HL-60 (cell line): ENCODE results near the gene MOCS3.
A peak's percentile ranks its signal among the peaks of the same experiment; 100 is the strongest.

ENCODE experiments used
- DNase-seq, 2 experiments: peaks; one replicate each; pipeline ENCODE4 v3.0.0-alpha.2; 2010 to 2020; ENCODE audit warnings: low read depth in 1 of 2, low spot score in 1 of 2
- H3K27ac ChIP-seq: fragments of 250-450 bp; sonication (Bioruptor Pico); replicated peaks from 2 replicates; pipeline ENCODE4 v1.5.1; 2020; ENCODE audit warnings: mild to moderate bottlenecking, moderate library complexity
- H3K27me3 ChIP-seq: fragments of 250-450 bp; sonication (Bioruptor Pico); 2 replicates; pipeline ENCODE4 v1.5.1; 2021; ENCODE audit warnings: mild to moderate bottlenecking, moderate library complexity; ENCODE audit not compliant: insufficient read depth, poor library complexity, severe bottlenecking
- H3K4me3 ChIP-seq: replicated peaks from 2 replicates; pipeline ENCODE4 v1.5.1; 2011; ENCODE audit warnings: mild to moderate bottlenecking, control low read depth, low read length; ENCODE audit not compliant: insufficient read depth
- GABPA ChIP-seq: IDR thresholded peaks from 2 replicates; pipeline ENCODE4 v1.6.1; 2012; ENCODE audit warnings: low read depth
- POLR2AphosphoS5 ChIP-seq: IDR thresholded peaks from 2 replicates; pipeline ENCODE4 v1.6.1; 2012; ENCODE audit warnings: low read depth
- SPI1 ChIP-seq: IDR thresholded peaks from 2 replicates; pipeline ENCODE4 v1.6.1; 2012; ENCODE audit warnings: low read depth, mild to moderate bottlenecking, borderline replicate concordance
- TF ChIP-seq, protein P1 (sequence below): IDR thresholded peaks from one replicate; pipeline ENCODE4 v1.5.1; 2011; ENCODE audit warnings: low read length, control low read depth, inconsistent platforms; ENCODE audit not compliant: insufficient read depth
- TF ChIP-seq, protein P2 (sequence below): IDR thresholded peaks from 2 replicates; pipeline ENCODE4 v1.6.1; 2012; ENCODE audit warnings: low read depth; ENCODE audit not compliant: insufficient replicate concordance

MOCS3 gene

DNA sequence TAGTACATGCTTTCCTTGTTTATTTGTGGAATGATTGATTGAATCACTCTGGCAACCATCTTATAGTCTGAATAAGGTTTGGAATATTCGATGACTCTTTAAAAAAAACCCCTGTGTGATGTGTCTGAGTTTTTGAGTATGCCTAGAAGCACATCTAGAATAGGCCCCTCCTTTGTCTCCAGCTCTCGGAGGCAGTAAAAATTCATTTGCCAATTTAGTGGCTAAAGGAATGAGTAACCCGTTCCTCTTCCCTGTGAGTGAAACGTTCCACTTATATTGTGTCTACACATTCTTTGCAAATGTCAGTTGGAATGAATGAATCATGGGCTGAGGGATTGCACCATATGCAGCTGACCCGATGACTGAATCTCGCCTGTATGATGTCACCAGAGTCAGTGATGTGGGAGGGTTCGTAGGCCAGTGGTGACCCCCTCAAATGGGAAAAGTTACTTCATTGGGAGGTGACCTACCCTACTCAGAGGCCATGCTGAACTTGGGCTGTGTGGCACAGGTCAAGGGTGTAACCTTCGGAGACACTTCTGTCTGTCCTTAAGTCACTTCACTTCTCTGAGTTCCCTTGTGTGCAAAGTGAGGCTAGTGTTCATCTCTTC lies 21.6 kb downstream of the MOCS3 start:
- TF ChIP-seq, protein P1, sequence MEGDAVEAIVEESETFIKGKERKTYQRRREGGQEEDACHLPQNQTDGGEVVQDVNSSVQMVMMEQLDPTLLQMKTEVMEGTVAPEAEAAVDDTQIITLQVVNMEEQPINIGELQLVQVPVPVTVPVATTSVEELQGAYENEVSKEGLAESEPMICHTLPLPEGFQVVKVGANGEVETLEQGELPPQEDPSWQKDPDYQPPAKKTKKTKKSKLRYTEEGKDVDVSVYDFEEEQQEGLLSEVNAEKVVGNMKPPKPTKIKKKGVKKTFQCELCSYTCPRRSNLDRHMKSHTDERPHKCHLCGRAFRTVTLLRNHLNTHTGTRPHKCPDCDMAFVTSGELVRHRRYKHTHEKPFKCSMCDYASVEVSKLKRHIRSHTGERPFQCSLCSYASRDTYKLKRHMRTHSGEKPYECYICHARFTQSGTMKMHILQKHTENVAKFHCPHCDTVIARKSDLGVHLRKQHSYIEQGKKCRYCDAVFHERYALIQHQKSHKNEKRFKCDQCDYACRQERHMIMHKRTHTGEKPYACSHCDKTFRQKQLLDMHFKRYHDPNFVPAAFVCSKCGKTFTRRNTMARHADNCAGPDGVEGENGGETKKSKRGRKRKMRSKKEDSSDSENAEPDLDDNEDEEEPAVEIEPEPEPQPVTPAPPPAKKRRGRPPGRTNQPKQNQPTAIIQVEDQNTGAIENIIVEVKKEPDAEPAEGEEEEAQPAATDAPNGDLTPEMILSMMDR: no peak
- no peak for TF ChIP-seq SPI1
- no peak for TF ChIP-seq GABPA
- TF ChIP-seq, protein P2, sequence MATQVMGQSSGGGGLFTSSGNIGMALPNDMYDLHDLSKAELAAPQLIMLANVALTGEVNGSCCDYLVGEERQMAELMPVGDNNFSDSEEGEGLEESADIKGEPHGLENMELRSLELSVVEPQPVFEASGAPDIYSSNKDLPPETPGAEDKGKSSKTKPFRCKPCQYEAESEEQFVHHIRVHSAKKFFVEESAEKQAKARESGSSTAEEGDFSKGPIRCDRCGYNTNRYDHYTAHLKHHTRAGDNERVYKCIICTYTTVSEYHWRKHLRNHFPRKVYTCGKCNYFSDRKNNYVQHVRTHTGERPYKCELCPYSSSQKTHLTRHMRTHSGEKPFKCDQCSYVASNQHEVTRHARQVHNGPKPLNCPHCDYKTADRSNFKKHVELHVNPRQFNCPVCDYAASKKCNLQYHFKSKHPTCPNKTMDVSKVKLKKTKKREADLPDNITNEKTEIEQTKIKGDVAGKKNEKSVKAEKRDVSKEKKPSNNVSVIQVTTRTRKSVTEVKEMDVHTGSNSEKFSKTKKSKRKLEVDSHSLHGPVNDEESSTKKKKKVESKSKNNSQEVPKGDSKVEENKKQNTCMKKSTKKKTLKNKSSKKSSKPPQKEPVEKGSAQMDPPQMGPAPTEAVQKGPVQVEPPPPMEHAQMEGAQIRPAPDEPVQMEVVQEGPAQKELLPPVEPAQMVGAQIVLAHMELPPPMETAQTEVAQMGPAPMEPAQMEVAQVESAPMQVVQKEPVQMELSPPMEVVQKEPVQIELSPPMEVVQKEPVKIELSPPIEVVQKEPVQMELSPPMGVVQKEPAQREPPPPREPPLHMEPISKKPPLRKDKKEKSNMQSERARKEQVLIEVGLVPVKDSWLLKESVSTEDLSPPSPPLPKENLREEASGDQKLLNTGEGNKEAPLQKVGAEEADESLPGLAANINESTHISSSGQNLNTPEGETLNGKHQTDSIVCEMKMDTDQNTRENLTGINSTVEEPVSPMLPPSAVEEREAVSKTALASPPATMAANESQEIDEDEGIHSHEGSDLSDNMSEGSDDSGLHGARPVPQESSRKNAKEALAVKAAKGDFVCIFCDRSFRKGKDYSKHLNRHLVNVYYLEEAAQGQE: no peak
- peak; percentile 62; the same call in 1 of the 2 replicates for TF ChIP-seq POLR2AphosphoS5
- Histone ChIP-seq H3K27me3 (peaks cover 2% of the 10 kb centered on the region), H3K4me3 (no peak overlapping the region), H3K27ac (no peak overlapping the region)
- peak; percentile 43 to 95 for DNase-seq

DNA sequence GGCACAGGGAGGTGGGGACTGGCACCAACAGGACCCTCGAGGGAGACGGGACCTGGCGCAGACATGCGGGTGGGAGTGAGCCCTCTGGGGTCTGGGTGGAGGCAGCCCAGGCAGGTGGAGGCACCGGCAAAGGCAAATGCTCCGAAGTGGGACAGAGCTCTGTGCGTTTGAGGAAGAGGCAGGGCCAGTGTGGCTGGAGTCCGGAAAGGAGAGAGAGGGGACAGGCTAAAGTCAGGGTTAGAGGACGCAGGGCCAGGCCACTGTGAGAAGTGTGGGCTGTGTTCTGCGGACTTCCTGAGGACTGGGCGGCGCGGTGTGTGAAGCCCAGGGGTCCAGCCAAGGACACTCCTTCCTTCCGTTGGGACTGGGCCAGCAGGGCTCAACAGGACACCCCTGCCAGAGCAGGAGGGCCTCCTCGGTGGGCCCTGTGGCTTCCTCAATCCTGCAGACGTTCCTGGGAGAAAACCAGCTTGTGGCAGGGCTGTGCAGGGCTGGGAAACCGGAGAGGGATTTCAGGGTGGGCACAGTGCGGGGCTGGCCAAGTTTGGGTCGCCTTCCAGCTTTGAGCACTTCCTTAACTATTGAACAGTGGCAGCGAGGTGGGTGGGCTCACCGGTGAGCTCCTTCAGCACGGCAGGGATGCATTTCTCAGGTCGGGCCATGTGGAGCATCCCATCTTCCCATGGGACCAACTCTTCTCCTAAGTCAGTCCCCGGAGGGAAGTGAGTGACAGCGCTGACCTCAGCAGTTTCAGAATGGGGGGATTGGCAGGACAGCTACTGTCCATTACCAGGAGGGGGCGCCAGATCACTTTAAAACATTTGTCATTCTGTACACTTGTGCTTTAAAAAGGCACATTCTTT lies 22.5 kb downstream of the MOCS3 start:
- Histone ChIP-seq H3K4me3 (no peak overlapping the region), H3K27ac (no peak overlapping the region), H3K27me3 (peaks cover 2% of the 10 kb centered on the region)
- DNase-seq: peak; percentile 38 to 65
- TF ChIP-seq SPI1: no peak; the same call in 1 of the 2 replicates
- TF ChIP-seq, protein P1: peak; percentile 83

DNA sequence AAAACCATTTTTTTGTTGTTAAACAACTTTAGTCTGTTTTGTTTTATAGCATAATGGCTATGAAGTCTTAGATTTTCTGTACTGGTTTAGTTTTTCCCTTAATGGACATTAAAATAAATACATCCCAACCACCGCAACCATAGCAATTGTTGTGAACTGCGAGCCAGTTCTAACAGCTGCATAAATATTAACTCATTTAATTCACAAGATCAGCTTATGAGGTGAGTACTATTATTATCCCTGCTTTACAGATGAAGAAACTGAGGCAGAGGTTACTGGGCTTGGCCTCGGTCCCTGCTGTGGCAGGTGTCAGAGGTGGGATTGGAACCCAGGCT lies 23.1 kb downstream of the MOCS3 start:
- Histone ChIP-seq H3K27ac (no peak overlapping the region), H3K27me3 (peaks cover 2% of the 10 kb centered on the region), H3K4me3 (no peak overlapping the region)
- no peak for TF ChIP-seq SPI1
- TF ChIP-seq GABPA: no peak
- TF ChIP-seq POLR2AphosphoS5: no peak
- TF ChIP-seq, protein P1: no peak
- TF ChIP-seq, protein P2: no peak
- no peak for DNase-seq

DNA sequence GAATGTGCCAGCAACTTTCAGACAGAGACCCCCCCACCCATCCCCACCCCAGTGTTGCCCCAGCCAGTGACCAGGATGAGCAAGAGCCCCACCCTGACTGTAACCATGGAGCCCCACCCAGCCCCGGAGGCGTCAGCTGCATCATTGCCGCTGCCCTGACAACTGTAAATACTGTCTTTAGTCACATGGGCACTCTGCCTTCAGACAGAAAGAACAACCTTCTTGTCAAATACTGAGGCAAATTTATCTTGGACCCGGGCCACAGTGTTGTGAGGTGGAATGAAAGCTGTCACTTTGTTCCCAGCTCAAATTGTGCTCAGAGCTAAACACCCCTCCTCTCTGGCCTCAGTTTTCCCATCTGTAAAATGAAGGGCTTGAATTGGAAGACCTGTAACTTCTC lies 23.7 kb downstream of the MOCS3 start:
- Histone ChIP-seq H3K27ac (no peak overlapping the region), H3K27me3 (peaks cover 2% of the 10 kb centered on the region), H3K4me3 (no peak overlapping the region)
- TF ChIP-seq, protein P2: no peak
- TF ChIP-seq SPI1: no peak
- TF ChIP-seq GABPA: no peak
- no peak for TF ChIP-seq POLR2AphosphoS5
- TF ChIP-seq, protein P1: no peak
- DNase-seq: no peak
